Fibroblast of lung (primary cell): ENCODE measurements around the gene SNAP47.

ENCODE experiments used
- CTCF ChIP-seq, 2 donors: IDR thresholded peaks in 1 of 2; conservative IDR thresholded peaks in 1 of 2; 1 replicate in 1 of 2; 2 replicates in 1 of 2; pipeline ENCODE4 v1.5.1; 2011 to 2012; ENCODE audit warnings: low read length in 2 of 2, control low read depth in 1 of 2, inconsistent platforms in 1 of 2, low read depth in 1 of 2, mild to moderate bottlenecking in 1 of 2
- EZH2 ChIP-seq: IDR thresholded peaks from 2 replicates; pipeline ENCODE4 v1.5.1; 2012; ENCODE audit warnings: low read length, control low read depth, mild to moderate bottlenecking; ENCODE audit errors: missing control alignments

GRCh38 chr1:227781314-227781930 lies 46.2 kb downstream of the SNAP47 start:
- TF ChIP-seq CTCF (conservative IDR thresholded peaks at IDR 0.05 in 1 of 2, IDR thresholded peaks at IDR 0.05 in 1 of 2; ENCODE audit: low read depth in 1 of 2, low read length in 2 of 2) (no peak), EZH2 (no peak)
